IMR-90 (cell line): ENCODE data around the gene BTBD3. TPM values are rescaled to one million over a fixed set of nuclear protein-coding genes. Genes with fewer than 3 reads are reported as not detected.

Experiments used
- ATAC-seq: fragments of 200-7000 bp; cut with Tn5 transposase; 2 replicates; pipeline ENCODE4 v1.9.1; 2020; ENCODE audit warnings: low read depth, mild to moderate bottlenecking, moderate library complexity
- BruUV-seq: library from RNA; stranded (reverse); fragments of 400-500 nt; replicated peaks from 2 replicates; lab custom pipeline; 2021; lab: Mats Ljungman, UMichigan
- CTCF ChIA-PET: fragments of 300-600 bp; formaldehyde crosslinking; extraction: SDS; loops from one replicate; lab custom pipeline; 2021; ENCODE audit warnings: antibody characterized with exemption; lab: Yijun Ruan, JAX
- POLR2A ChIA-PET: fragments of 300-600 bp; sonication (Branson Sonifier 250); formaldehyde crosslinking; loops from one replicate; lab custom pipeline; 2022; ENCODE audit warnings: antibody characterized with exemption; ENCODE audit not compliant: unreplicated experiment; lab: Charles Lee
- DNase-seq: peaks from one replicate; pipeline ENCODE4 v3.0.0; 2013
- H2AFZ ChIP-seq: replicated peaks from 2 replicates; pipeline ENCODE3; 2013; ENCODE audit warnings: low read length, mild to moderate bottlenecking; ENCODE audit not compliant: poor library complexity
- H2AK5ac ChIP-seq: 2 replicates; pipeline ENCODE4 v1.6.1; 2013; ENCODE audit warnings: low read depth, low read length, inconsistent platforms
- H2AK9ac ChIP-seq: replicated peaks from 2 replicates; pipeline ENCODE3; 2013; ENCODE audit warnings: mild to moderate bottlenecking, low read depth, low read length, moderate library complexity; ENCODE audit not compliant: poor library complexity
- H2BK120ac ChIP-seq: 2 replicates; pipeline ENCODE4 v1.6.1; 2013; ENCODE audit warnings: low read depth, low read length, inconsistent platforms
- H2BK15ac ChIP-seq: 3 replicates; pipeline ENCODE4 v1.6.1; 2013; ENCODE audit warnings: low read depth, low read length, inconsistent platforms
- H2BK20ac ChIP-seq: 2 replicates; pipeline ENCODE4 v1.6.1; 2013; ENCODE audit warnings: low read depth, mild to moderate bottlenecking, inconsistent platforms, low read length, moderate library complexity
- H2BK5ac ChIP-seq: 2 replicates; pipeline ENCODE4 v1.6.1; 2013; ENCODE audit warnings: mild to moderate bottlenecking, low read depth, low read length, inconsistent platforms; ENCODE audit not compliant: poor library complexity, severe bottlenecking
- H3K14ac ChIP-seq: replicated peaks from 2 replicates; pipeline ENCODE4 v1.6.1; 2013; ENCODE audit warnings: low read depth, low read length, inconsistent platforms
- H3K18ac ChIP-seq: 2 replicates; pipeline ENCODE4 v1.6.1; 2013; ENCODE audit warnings: low read depth, low read length, control low read depth
- H3K23ac ChIP-seq: 2 replicates; pipeline ENCODE4 v1.6.1; 2013; ENCODE audit warnings: low read depth, low read length, inconsistent platforms
- H3K27ac ChIP-seq: 2 replicates; pipeline ENCODE4 v1.5.1; 2013; ENCODE audit warnings: mild to moderate bottlenecking, control low read depth, low read length; ENCODE audit not compliant: insufficient read depth
- H3K27me3 ChIP-seq: 2 replicates; pipeline ENCODE4 v1.6.1; 2013; ENCODE audit warnings: low read length; ENCODE audit not compliant: control insufficient read depth, insufficient read depth
- H3K36me3 ChIP-seq: 2 replicates; pipeline ENCODE4 v1.6.1; 2013; ENCODE audit warnings: low read length, mixed read lengths; ENCODE audit not compliant: control insufficient read depth, insufficient read depth
- H3K4ac ChIP-seq: 2 replicates; pipeline ENCODE4 v1.6.1; 2013; ENCODE audit warnings: low read depth, low read length, inconsistent platforms
- H3K4me1 ChIP-seq: 2 replicates; pipeline ENCODE4 v1.6.1; 2013; ENCODE audit warnings: low read length, mixed read lengths; ENCODE audit not compliant: control insufficient read depth, insufficient read depth
- H3K4me2 ChIP-seq: 2 replicates; pipeline ENCODE4 v1.6.1; 2013; ENCODE audit warnings: low read depth, mild to moderate bottlenecking, control low read depth, low read length, moderate library complexity
- H3K4me3 ChIP-seq: 2 replicates; pipeline ENCODE4 v1.5.1; 2013; ENCODE audit warnings: low read depth, mild to moderate bottlenecking, control low read depth, low read length, moderate library complexity; ENCODE audit not compliant: insufficient read depth
- H3K56ac ChIP-seq: 2 replicates; pipeline ENCODE4 v1.6.1; 2013; ENCODE audit warnings: low read length, inconsistent platforms; ENCODE audit not compliant: insufficient read depth; ENCODE audit errors: extremely low read depth
- H3K79me1 ChIP-seq, 2 experiments: 2 replicates each; pipeline ENCODE4 v1.6.1; 2013; ENCODE audit warnings: low read length in 2 of 2, inconsistent platforms in 1 of 2, low read depth in 1 of 2
- H3K9ac ChIP-seq: 2 replicates; pipeline ENCODE4 v1.6.1; 2013; ENCODE audit warnings: low read depth, low read length, control low read depth
- H3K9me1 ChIP-seq: 2 replicates; pipeline ENCODE4 v1.6.1; 2013; ENCODE audit warnings: low read length, inconsistent platforms; ENCODE audit not compliant: insufficient read depth
- H3K9me3 ChIP-seq: 2 replicates; pipeline ENCODE4 v1.6.1; 2013; ENCODE audit warnings: low read length; ENCODE audit not compliant: control insufficient read depth, insufficient read depth
- H4K20me1 ChIP-seq: 2 replicates; pipeline ENCODE4 v1.6.1; 2013; ENCODE audit warnings: low read length, inconsistent platforms; ENCODE audit not compliant: insufficient read depth
- H4K5ac ChIP-seq: 2 replicates; pipeline ENCODE4 v1.6.1; 2013; ENCODE audit warnings: mild to moderate bottlenecking, low read depth, low read length, control low read depth
- H4K8ac ChIP-seq, 2 experiments: 2 replicates each; pipeline ENCODE4 v1.6.1; 2013; ENCODE audit warnings: low read depth in 2 of 2, low read length in 2 of 2, control low read depth in 1 of 2, inconsistent platforms in 1 of 2
- H4K91ac ChIP-seq: 2 replicates; pipeline ENCODE4 v1.6.1; 2013; ENCODE audit warnings: low read depth, low read length, inconsistent platforms; ENCODE audit not compliant: insufficient read depth
- CEBPB ChIP-seq: IDR thresholded peaks from 2 replicates; pipeline ENCODE4 v1.6.1; 2012; ENCODE audit warnings: low read depth, low read length, improper control_type of control experiment
- CTCF ChIP-seq: conservative IDR thresholded peaks from 2 replicates; pipeline ENCODE4 v1.5.1; 2012; ENCODE audit warnings: mild to moderate bottlenecking, low read depth, low read length, improper control_type of control experiment
- FOS ChIP-seq: fragments of 150-350 bp; IDR thresholded peaks from 2 replicates; pipeline ENCODE4 v1.6.1; 2016; ENCODE audit warnings: low read depth, low read length
- MAFK ChIP-seq: IDR thresholded peaks from 2 replicates; pipeline ENCODE4 v1.6.1; 2012; ENCODE audit warnings: low read depth, low read length, improper control_type of control experiment
- MAZ ChIP-seq: IDR thresholded peaks from 2 replicates; pipeline ENCODE4 v1.6.1; 2012; ENCODE audit warnings: low read depth, mild to moderate bottlenecking, low read length, improper control_type of control experiment, moderate library complexity, borderline replicate concordance
- RCOR1 ChIP-seq: IDR thresholded peaks from 2 replicates; pipeline ENCODE4 v1.6.1; 2012; ENCODE audit warnings: mild to moderate bottlenecking, low read length, improper control_type of control experiment; ENCODE audit not compliant: insufficient replicate concordance
- SMC3 ChIP-seq: fragments of 150-350 bp; IDR thresholded peaks from 2 replicates; pipeline ENCODE4 v1.6.1; 2016; ENCODE audit warnings: low read depth, mild to moderate bottlenecking, antibody characterized with exemption, low read length, moderate library complexity
- WGBS, 2 experiments: methylation state at CpG; one replicate each; pipeline versions ENCODE4 v1.1.5 to v1.1.7; 2013; ENCODE audit warnings: missing lambda C conversion rate in 2 of 2; ENCODE audit not compliant: insufficient read length in 1 of 2; ENCODE audit errors: extremely low coverage in 2 of 2; 5-methylcytosine and 5-hydroxymethylcytosine counted together
- dilution Hi-C: fragments of 300-500 bp; cut with HindIII; formaldehyde crosslinking; loops from one replicate; pipeline ENCODE4 v1.14.3; 2018; ENCODE audit warnings: low sequenced_read_pairs; ENCODE audit not compliant: unreplicated experiment
- in situ Hi-C: fragments of 300-500 bp; cut with MboI; formaldehyde crosslinking; loops from 3 replicates; pipeline ENCODE4 v1.14.3; 2019; ENCODE audit warnings: low sequenced_read_pairs, inconsistent platforms, mixed read lengths
- intact Hi-C: fragments of 100-400 bp; cut with micrococcal nuclease; formaldehyde crosslinking; loops from 2 replicates; pipeline ENCODE4 v1.10.0; 2022
- polyA plus RNA-seq, 3 experiments: library from polyadenylated mRNA; depleted of rRNA; stranded (reverse); fragments of >200 nt; gene quantifications; 2 replicates each; pipeline ENCODE4 v1.2.3, GENCODE V29; 2012; ENCODE audit warnings: low replicate concordance in 1 of 3
- total RNA-seq: library from RNA; depleted of rRNA; stranded (reverse); fragments of >200 nt; gene quantifications from 2 replicates; pipeline ENCODE4 v1.2.3, GENCODE V29; 2012

The BTBD3 gene
- total and polyA plus RNA-seq, 2 of the 4 experiments (the other 2 are of a cell fraction): 22.7 to 44.6 TPM

GRCh38 chr20:11949711-11950110 is 32.0 kb downstream of the BTBD3 start:
- no peak overlapping the region for H3K4ac ChIP-seq
- in situ Hi-C loops (no loop called here), dilution Hi-C loops (no loop called here), intact Hi-C loops (no loop called here)
- CTCF ChIA-PET: no interaction called here
- no peak overlapping the region for H3K56ac ChIP-seq
- H3K4me2 ChIP-seq: no peak overlapping the region
- ATAC-seq: no peak
- no peak overlapping the region for H2BK5ac ChIP-seq
- WGBS, 2 experiments: no CpG with 5 or more reads among the region's 3 CpGs
- no TSS peak for BruUV-seq
- H3K36me3 ChIP-seq: no peaks in the 10 kb centered on the region
- no peak overlapping the region for H2AK5ac ChIP-seq
- H4K8ac ChIP-seq: no peak overlapping the region
- no peak overlapping the region for H2BK120ac ChIP-seq
- no peaks in the 10 kb centered on the region for H3K27me3 ChIP-seq
- H3K23ac ChIP-seq: no peak overlapping the region
- H3K14ac ChIP-seq: no peak overlapping the region
- no peak overlapping the region for H3K4me3 ChIP-seq
- H2AFZ ChIP-seq: no peak overlapping the region
- H3K79me1 ChIP-seq: no peaks in the 10 kb centered on the region
- no peak for DNase-seq
- H2BK20ac ChIP-seq: no peak overlapping the region
- H3K9ac ChIP-seq: no peak overlapping the region
- H3K18ac ChIP-seq: no peak overlapping the region
- H3K9me1 ChIP-seq: no peaks in the 10 kb centered on the region
- H4K20me1 ChIP-seq: no peaks in the 10 kb centered on the region
- H4K5ac ChIP-seq: no peak overlapping the region
- H3K27ac ChIP-seq: no peak overlapping the region
- H3K9me3 ChIP-seq: no peaks in the 10 kb centered on the region
- H4K91ac ChIP-seq: no peak overlapping the region
- POLR2A ChIA-PET: interaction anchor here (0.6 kb wide), 1 partner anchor 1446 kb away, joined by 7 read pairs; no protein-coding TSS in a partner anchor
- TF ChIP-seq CEBPB (no peak), RCOR1 (no peak), CTCF (no peak), FOS (no peak), SMC3 (no peak), MAFK (no peak), MAZ (no peak)
- no peak overlapping the region for H2AK9ac ChIP-seq
- H2BK15ac ChIP-seq: no peak overlapping the region
- no peaks in the 10 kb centered on the region for H3K4me1 ChIP-seq
